PC-3 (cell line): ENCODE measurements around the gene PIR.

Source experiments
- CTCF ChIP-seq: fragments of 300-600 bp; sonication (generic); conservative IDR thresholded peaks from 2 replicates; pipeline ENCODE4 v1.5.1; 2017; ENCODE audit warnings: antibody characterized with exemption, low read depth, mild to moderate bottlenecking, low read length
- EZH2phosphoT487 ChIP-seq: fragments of 300-600 bp; sonication (generic); IDR thresholded peaks from 2 replicates; pipeline ENCODE4 v1.6.1; 2018; ENCODE audit warnings: mild to moderate bottlenecking, antibody characterized with exemption, low read length, borderline replicate concordance

GRCh38 chrX:15525664-15526416 lies 32.7 kb upstream of the PIR start:
- TF ChIP-seq CTCF (no peak), EZH2phosphoT487 (no peak)
